WTC11 (cell line): ENCODE results near the gene FSD2. TPM values are rescaled to one million over a fixed set of nuclear protein-coding genes. Genes with fewer than 3 reads are reported as not detected.

Experiments
- ATAC-seq: fragments of 200-7000 bp; cut with Tn5 transposase; 2 replicates; pipeline ENCODE4 v1.10.0; 2021; ENCODE audit warnings: mild to moderate bottlenecking, moderate library complexity
- CTCF ChIA-PET: fragments of 300-600 bp; sonication (Branson Sonifier 250); formaldehyde crosslinking; loops from one replicate; lab custom pipeline; 2021; ENCODE audit warnings: antibody characterized with exemption; lab: Charles Lee
- POLR2A ChIA-PET: fragments of 350-600 bp; sonication (Branson Sonifier 250); formaldehyde crosslinking; loops from one replicate; lab custom pipeline; 2021; ENCODE audit warnings: antibody characterized with exemption; lab: Charles Lee
- DNase-seq: peaks from one replicate; pipeline ENCODE4 v3.0.0; 2021; ENCODE audit warnings: low spot score
- H3K27ac Mint-ChIP-seq: 2 replicates; pipeline ENCODE4 v1.8.0; 2021; ENCODE audit warnings: mixed read lengths
- H3K27me3 Mint-ChIP-seq: 2 replicates; pipeline ENCODE4 v1.8.0; 2021; ENCODE audit warnings: low read depth, mild to moderate bottlenecking, moderate library complexity, mixed read lengths
- H3K36me3 Mint-ChIP-seq: 2 replicates; pipeline ENCODE4 v1.8.0; 2021; ENCODE audit warnings: mixed read lengths
- H3K4me1 Mint-ChIP-seq: 2 replicates; pipeline ENCODE4 v1.8.0; 2022; ENCODE audit warnings: mixed read lengths
- H3K4me3 Mint-ChIP-seq: 2 replicates; pipeline ENCODE4 v1.8.0; 2021; ENCODE audit warnings: mild to moderate bottlenecking, moderate library complexity, mixed read lengths
- H3K9me3 Mint-ChIP-seq: 2 replicates; pipeline ENCODE4 v1.8.0; 2021; ENCODE audit warnings: mixed read lengths
- CBFB ChIP-seq: sonication (generic); formaldehyde crosslinking; IDR thresholded peaks from 2 replicates; pipeline ENCODE4 v1.8.1; 2022; ENCODE audit warnings: mild to moderate bottlenecking, low read depth, missing genetic modification reagents
- CREM ChIP-seq: sonication (generic); formaldehyde crosslinking; IDR thresholded peaks from 2 replicates; pipeline ENCODE4 v1.8.1; 2022; ENCODE audit warnings: mild to moderate bottlenecking, missing genetic modification reagents, moderate library complexity
- E2F5 ChIP-seq: sonication (generic); formaldehyde crosslinking; IDR thresholded peaks from 2 replicates; pipeline ENCODE4 v1.8.1; 2022; ENCODE audit warnings: mild to moderate bottlenecking, moderate library complexity, missing genetic modification reagents
- ERG ChIP-seq: fragments of 250-450 bp; sonication (Bioruptor Pico); IDR thresholded peaks from 2 replicates; pipeline ENCODE4 v1.8.0; 2021; ENCODE audit warnings: mild to moderate bottlenecking
- FOXK1 ChIP-seq: sonication (generic); formaldehyde crosslinking; IDR thresholded peaks from 2 replicates; pipeline ENCODE4 v1.8.0; 2022; ENCODE audit warnings: mild to moderate bottlenecking, moderate library complexity, missing genetic modification reagents
- FOXP4 ChIP-seq: sonication (generic); formaldehyde crosslinking; IDR thresholded peaks from 2 replicates; pipeline ENCODE4 v1.8.0; 2022; ENCODE audit warnings: mild to moderate bottlenecking, missing genetic modification reagents
- GABPB1 ChIP-seq: sonication (generic); formaldehyde crosslinking; IDR thresholded peaks from 2 replicates; pipeline ENCODE4 v1.8.1; 2023; ENCODE audit warnings: mild to moderate bottlenecking, missing genetic modification reagents
- GRHL2 ChIP-seq: fragments of 250-450 bp; sonication (Bioruptor Pico); IDR thresholded peaks from 2 replicates; pipeline ENCODE4 v1.8.0; 2022; ENCODE audit warnings: mild to moderate bottlenecking, moderate library complexity; ENCODE audit not compliant: insufficient replicate concordance, severe bottlenecking
- GTF2I ChIP-seq: fragments of 250-450 bp; sonication (Bioruptor Pico); conservative IDR thresholded peaks from 2 replicates; pipeline ENCODE4 v1.4.0; 2021; ENCODE audit warnings: mild to moderate bottlenecking
- NFYB ChIP-seq: sonication (generic); formaldehyde crosslinking; conservative IDR thresholded peaks from 2 replicates; pipeline ENCODE4 v1.8.0; 2022; ENCODE audit warnings: low read depth, missing genetic modification reagents
- OVOL2 ChIP-seq: fragments of 250-450 bp; sonication (Bioruptor Pico); IDR thresholded peaks from 2 replicates; pipeline ENCODE4 v1.9.0; 2021; ENCODE audit warnings: mild to moderate bottlenecking, borderline replicate concordance
- PRRX2 ChIP-seq: fragments of 250-450 bp; sonication (Bioruptor Pico); IDR thresholded peaks from 2 replicates; pipeline ENCODE4 v1.8.0; 2021; ENCODE audit warnings: mild to moderate bottlenecking
- USF1 ChIP-seq: sonication (generic); formaldehyde crosslinking; IDR thresholded peaks from 2 replicates; pipeline ENCODE4 v1.8.0; 2022; ENCODE audit warnings: mild to moderate bottlenecking, missing genetic modification reagents
- ZNF232 ChIP-seq: sonication (generic); formaldehyde crosslinking; IDR thresholded peaks from 2 replicates; pipeline ENCODE4 v1.8.0; 2022; ENCODE audit warnings: mild to moderate bottlenecking, missing genetic modification reagents
- ZNF263 ChIP-seq: sonication (generic); formaldehyde crosslinking; IDR thresholded peaks from 2 replicates; pipeline ENCODE4 v1.8.1; 2022; ENCODE audit warnings: low read depth, mild to moderate bottlenecking, moderate library complexity, missing genetic modification reagents
- total RNA-seq: library from RNA; stranded (reverse); gene quantifications from 3 replicates; pipeline ENCODE4 v1.2.3, GENCODE V29; 2021
- TF ChIP-seq, protein P1 (sequence below): sonication (generic); formaldehyde crosslinking; conservative IDR thresholded peaks from 2 replicates; pipeline ENCODE4 v1.8.1; 2022; ENCODE audit warnings: mild to moderate bottlenecking, missing genetic modification reagents
- TF ChIP-seq, protein P2 (sequence below): sonication (generic); formaldehyde crosslinking; IDR thresholded peaks from 2 replicates; pipeline ENCODE4 v1.8.1; 2022; ENCODE audit warnings: low read depth, missing genetic modification reagents, borderline replicate concordance
- TF ChIP-seq, protein P3 (sequence below): sonication (generic); formaldehyde crosslinking; IDR thresholded peaks from 2 replicates; pipeline ENCODE4 v1.8.1; 2023; ENCODE audit warnings: mild to moderate bottlenecking, moderate library complexity, missing genetic modification reagents

Gene FSD2
- total RNA-seq, 1 experiment from 2014 or later = not detected

DNA sequence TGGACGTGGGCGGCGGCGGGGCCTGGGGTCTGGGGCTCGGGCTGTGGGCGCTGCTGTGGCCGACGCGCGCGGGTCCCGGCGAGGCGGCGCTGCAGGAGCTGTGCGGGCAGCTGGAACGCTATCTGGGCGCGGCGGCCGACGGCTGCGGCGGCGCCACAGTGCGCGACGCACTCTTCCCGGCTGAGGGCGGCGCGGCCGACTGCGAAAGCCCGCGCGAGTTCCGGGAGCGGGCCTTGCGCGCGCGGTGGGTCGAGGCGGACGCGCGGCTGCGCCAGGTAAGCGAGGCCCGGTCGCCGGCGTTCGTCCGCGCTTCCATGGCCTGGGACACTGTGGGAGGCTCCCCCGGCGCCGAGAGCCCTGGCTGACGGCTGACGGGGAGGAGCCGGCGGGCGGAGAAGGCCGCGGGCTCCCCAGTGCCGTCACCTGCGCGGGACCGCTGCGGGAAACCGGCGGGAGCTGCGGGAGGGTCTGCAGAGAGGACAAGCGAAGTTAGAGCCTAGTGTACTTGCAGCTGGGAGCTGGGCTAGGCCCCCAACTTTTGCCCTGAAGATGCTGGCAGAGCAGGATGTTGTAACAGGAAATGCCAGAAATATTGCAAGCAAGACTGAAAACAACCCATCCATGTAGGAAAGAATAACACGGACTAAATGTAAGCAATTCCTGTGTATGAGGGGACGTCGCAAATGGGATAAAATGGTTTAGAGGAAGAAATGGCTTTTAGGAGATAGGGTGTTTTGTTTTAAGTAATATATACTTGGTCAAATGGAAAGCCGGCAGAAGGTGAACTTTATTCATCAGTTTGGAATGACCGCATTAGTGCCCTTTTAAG is 4.4 kb upstream of the FSD2 start:
- DNase-seq = peak; percentile 67
- Mint-ChIP-seq H3K4me3 (peak overlapping the region; percentile 92), H3K36me3 (peaks cover 4% of the 10 kb centered on the region; the same call in 1 of the 2 replicates), H3K9me3 (no peaks in the 10 kb centered on the region), H3K27ac (no peak overlapping the region; the same call in 1 of the 2 replicates)
- POLR2A ChIA-PET = no interaction called here
- CTCF ChIA-PET = interaction anchor here (0.8 to 2.2 kb wide), 4 partner anchors 39 to 201 kb away, joined by 3 to 8 read pairs (median 3); partner anchors contain the start of gene C15orf40
- TF ChIP-seq CBFB (CRISPR knock-in tag) = no peak
- TF ChIP-seq ERG = no peak
- no peak for TF ChIP-seq ZNF263
- TF ChIP-seq E2F5 = peak; percentile 7; the same call in 1 of the 2 replicates
- no peak for TF ChIP-seq ZNF232 (CRISPR knock-in tag)
- TF ChIP-seq, all 79 proteins: peak for 1
- H3K4me1 Mint-ChIP-seq = peaks cover 20% of the 10 kb centered on the region
- peak; percentile 3; the same call in 1 of the 2 replicates for ATAC-seq
- peaks cover 2% of the 10 kb centered on the region; the same call in 1 of the 2 replicates for H3K27me3 Mint-ChIP-seq

GRCh38 chr15:82809308-82810060 is 3.6 kb upstream of the FSD2 start, which contains the start of gene WHAMM:
Gene WHAMM (plus strand): TSS chr15:82809628. CDS start chr15:82809727, 99 bp downstream.
- ATAC-seq = peak; percentile 97
- Mint-ChIP-seq H3K36me3 (peaks cover 4% of the 10 kb centered on the region; the same call in 1 of the 2 replicates), H3K4me3 (peak within 1 kb of the TSS; percentile 92), H3K27ac (peak within 1 kb of the TSS; percentile 46), H3K27me3 (peaks cover 2% of the 10 kb centered on the region; the same call in 1 of the 2 replicates), H3K4me1 (peaks cover 20% of the 10 kb centered on the region), H3K9me3 (no peaks in the 10 kb centered on the region)
- POLR2A ChIA-PET = no interaction called here
- TF ChIP-seq FOXP4 (CRISPR knock-in tag) (peak; percentile 54; the same call in 1 of the 2 replicates), USF1 (CRISPR knock-in tag) (peak; percentile 60; the same call in 1 of the 2 replicates), OVOL2 (CRISPR knock-in tag) (no peak), GTF2I (CRISPR knock-in tag) (no peak), PRRX2 (no peak), NFYB (peak; percentile 98), CREM (peak; percentile 48; the same call in 1 of the 2 replicates), GABPB1 (CRISPR knock-in tag) (peak; percentile 19; the same call in 1 of the 2 replicates), GRHL2 (no peak), ZNF232 (CRISPR knock-in tag) (0 out of 2 replicates have a peak, but pooled peaks have one; percentile 33), FOXK1 (CRISPR knock-in tag) (peak; percentile 50; the same call in 1 of the 2 replicates)
- TF ChIP-seq, protein P1, sequence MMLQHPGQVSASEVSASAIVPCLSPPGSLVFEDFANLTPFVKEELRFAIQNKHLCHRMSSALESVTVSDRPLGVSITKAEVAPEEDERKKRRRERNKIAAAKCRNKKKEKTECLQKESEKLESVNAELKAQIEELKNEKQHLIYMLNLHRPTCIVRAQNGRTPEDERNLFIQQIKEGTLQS (CRISPR knock-in tag) = no peak
- TF ChIP-seq, protein P2, sequence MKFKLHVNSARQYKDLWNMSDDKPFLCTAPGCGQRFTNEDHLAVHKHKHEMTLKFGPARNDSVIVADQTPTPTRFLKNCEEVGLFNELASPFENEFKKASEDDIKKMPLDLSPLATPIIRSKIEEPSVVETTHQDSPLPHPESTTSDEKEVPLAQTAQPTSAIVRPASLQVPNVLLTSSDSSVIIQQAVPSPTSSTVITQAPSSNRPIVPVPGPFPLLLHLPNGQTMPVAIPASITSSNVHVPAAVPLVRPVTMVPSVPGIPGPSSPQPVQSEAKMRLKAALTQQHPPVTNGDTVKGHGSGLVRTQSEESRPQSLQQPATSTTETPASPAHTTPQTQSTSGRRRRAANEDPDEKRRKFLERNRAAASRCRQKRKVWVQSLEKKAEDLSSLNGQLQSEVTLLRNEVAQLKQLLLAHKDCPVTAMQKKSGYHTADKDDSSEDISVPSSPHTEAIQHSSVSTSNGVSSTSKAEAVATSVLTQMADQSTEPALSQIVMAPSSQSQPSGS (CRISPR knock-in tag) = no peak
- TF ChIP-seq, protein P3, sequence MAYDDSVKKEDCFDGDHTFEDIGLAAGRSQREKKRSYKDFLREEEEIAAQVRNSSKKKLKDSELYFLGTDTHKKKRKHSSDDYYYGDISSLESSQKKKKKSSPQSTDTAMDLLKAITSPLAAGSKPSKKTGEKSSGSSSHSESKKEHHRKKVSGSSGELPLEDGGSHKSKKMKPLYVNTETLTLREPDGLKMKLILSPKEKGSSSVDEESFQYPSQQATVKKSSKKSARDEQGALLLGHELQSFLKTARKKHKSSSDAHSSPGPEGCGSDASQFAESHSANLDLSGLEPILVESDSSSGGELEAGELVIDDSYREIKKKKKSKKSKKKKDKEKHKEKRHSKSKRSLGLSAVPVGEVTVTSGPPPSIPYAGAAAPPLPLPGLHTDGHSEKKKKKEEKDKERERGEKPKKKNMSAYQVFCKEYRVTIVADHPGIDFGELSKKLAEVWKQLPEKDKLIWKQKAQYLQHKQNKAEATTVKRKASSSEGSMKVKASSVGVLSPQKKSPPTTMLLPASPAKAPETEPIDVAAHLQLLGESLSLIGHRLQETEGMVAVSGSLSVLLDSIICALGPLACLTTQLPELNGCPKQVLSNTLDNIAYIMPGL (CRISPR knock-in tag) = peak; percentile 72; the same call in 1 of the 2 replicates
- CTCF ChIA-PET = interaction anchor here (1.2 to 2.2 kb wide), 4 partner anchors 40 to 202 kb away, joined by 3 to 8 read pairs (median 4); partner anchors contain the start of gene C15orf40
- DNase-seq = peak; percentile 93
